Astrocyte (in vitro differentiated cells and primary cell): Measurements from ENCODE around the gene ULK4.

ENCODE experiments used
- EZH2 ChIP-seq: IDR thresholded peaks from 2 replicates; pipeline ENCODE4 v1.6.1; 2012; ENCODE audit warnings: mild to moderate bottlenecking, low read length, inconsistent platforms; ENCODE audit not compliant: insufficient read depth
- TF ChIP-seq, protein P1 (sequence below): IDR thresholded peaks from 2 replicates; pipeline ENCODE4 v1.5.1; 2011; ENCODE audit warnings: low read depth, mild to moderate bottlenecking, inconsistent platforms, low read length, moderate library complexity; ENCODE audit not compliant: insufficient read depth

DNA sequence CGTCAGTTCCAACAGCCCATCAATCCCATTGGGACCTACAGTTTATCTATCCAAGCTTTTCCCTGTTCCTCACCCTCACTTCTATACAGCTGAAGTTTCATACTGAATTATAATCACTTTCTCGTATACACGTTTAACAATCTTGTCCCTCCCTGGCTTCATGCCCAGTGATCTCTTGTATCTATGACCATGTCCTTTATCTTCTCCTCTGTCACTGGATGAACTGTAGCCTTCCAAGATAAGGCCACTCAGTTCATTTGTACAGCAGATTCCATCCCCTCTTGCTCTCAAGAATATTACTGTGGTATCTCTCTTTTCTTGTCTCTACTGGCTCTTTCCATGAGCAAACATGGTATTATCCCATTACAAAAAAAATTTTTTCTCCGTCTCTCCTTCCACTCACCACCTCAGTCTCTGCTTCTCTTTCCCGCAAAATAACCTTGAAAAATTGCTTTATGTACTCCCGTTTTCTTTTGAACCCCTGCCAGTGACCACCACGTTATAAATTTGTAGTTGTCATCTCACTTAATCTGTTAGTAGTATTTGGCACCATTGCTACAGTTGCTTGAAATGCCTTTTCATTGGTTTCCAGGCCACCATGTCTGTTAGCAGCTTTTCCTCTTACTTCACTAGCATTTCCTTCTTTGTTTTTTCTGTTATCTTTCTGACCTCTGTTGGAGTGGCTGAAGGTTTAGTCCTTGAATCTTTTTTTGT is 753.2 kb downstream of the ULK4 start:
- TF ChIP-seq, protein P1, sequence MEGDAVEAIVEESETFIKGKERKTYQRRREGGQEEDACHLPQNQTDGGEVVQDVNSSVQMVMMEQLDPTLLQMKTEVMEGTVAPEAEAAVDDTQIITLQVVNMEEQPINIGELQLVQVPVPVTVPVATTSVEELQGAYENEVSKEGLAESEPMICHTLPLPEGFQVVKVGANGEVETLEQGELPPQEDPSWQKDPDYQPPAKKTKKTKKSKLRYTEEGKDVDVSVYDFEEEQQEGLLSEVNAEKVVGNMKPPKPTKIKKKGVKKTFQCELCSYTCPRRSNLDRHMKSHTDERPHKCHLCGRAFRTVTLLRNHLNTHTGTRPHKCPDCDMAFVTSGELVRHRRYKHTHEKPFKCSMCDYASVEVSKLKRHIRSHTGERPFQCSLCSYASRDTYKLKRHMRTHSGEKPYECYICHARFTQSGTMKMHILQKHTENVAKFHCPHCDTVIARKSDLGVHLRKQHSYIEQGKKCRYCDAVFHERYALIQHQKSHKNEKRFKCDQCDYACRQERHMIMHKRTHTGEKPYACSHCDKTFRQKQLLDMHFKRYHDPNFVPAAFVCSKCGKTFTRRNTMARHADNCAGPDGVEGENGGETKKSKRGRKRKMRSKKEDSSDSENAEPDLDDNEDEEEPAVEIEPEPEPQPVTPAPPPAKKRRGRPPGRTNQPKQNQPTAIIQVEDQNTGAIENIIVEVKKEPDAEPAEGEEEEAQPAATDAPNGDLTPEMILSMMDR = no peak
- TF ChIP-seq EZH2 = no peak
